ENCODE results near the gene TRIM25. TPM values are rescaled to one million over a fixed set of nuclear protein-coding genes. Genes with fewer than 3 reads are reported as not detected.
A peak's percentile ranks its signal among the peaks of the same experiment; 100 is the strongest.

The TRIM25 gene
- total and polyA plus RNA-seq, 4 experiments from 2014 or later, result 2.9 to 62.7 (median 33.4) TPM

DNA sequence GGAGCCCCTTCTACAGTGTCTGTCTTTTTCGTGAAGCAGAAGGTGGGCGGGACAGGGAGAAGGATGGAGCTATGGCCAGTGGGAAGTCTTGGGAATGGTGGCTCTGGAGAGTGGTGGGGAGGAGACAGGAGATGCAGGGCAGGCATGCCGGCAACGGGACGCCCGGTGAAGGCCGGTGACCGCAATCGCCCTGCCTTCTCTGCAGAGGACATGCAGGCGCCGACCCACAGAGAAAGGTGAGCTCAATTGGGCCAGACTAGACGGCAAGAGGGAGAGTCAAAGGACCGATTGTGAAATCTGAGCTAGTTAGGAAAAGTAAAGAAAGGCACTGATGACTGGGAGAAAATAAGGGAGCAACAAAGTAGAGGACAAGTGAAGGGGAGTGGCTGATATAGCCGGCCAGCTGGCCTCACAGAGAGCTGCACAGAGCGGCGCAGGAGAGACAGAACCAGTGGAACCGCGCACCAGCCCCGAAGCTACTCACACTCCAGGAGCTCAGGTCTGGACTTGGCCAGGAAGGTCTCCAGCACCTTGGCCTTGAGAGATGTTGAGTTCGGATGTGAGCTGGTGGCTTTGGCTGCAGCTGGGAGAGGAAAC, 18.9 kb downstream of the TRIM25 start:
- no peaks in the 10 kb centered on the region for H3K9me3 Mint-ChIP-seq
- peak overlapping the region in 1 of 7 donors; percentile 35 for H3K27ac Mint-ChIP-seq
- Histone ChIP-seq H3K4me1 (ENCODE audit: insufficient read depth, low read length) (no peaks in the 10 kb centered on the region), H3K27me3 (ENCODE audit: insufficient read depth, low read length) (no peaks in the 10 kb centered on the region), H3K27ac (ENCODE audit: low read depth, low read length) (no peak overlapping the region), H3K36me3 (ENCODE audit: insufficient read depth, low read length) (peaks cover 88% of the 10 kb centered on the region), H3K4me3 (ENCODE audit: low read length in 2 of 2) (no peak overlapping the region), H3K9me3 (ENCODE audit: control insufficient read depth in 1 of 2, low read length in 2 of 2) (no peaks in the 10 kb centered on the region)
- H3K27me3 Mint-ChIP-seq, result no peaks in the 10 kb centered on the region
- peaks cover 0 to 3% (median 0%) of the 10 kb centered on the region in 4 donors for H3K4me1 Mint-ChIP-seq
- no peak overlapping the region for H3K4me3 Mint-ChIP-seq
- CTCF ChIA-PET (ENCODE audit: partially characterized antibody), result interaction anchor here (1.2 to 7.1 kb wide), 2 partner anchors 11 to 46 kb away, joined by 3 to 53 read pairs; no protein-coding TSS in a partner anchor
- intact Hi-C loops (cut with micrococcal nuclease), result no loop called here
- POLR2A ChIA-PET (ENCODE audit: partially characterized antibody), result interaction anchor here (0.6 to 1.8 kb wide), 3 partner anchors 7 to 61 kb away, joined by 3 to 5 read pairs (median 3); partner anchors contain the start of genes C17orf67, DGKE and TRIM25
- H3K36me3 Mint-ChIP-seq, result peaks cover 70 to 91% of the 10 kb centered on the region in 2 donors
- no peak for DNase-seq

DNA sequence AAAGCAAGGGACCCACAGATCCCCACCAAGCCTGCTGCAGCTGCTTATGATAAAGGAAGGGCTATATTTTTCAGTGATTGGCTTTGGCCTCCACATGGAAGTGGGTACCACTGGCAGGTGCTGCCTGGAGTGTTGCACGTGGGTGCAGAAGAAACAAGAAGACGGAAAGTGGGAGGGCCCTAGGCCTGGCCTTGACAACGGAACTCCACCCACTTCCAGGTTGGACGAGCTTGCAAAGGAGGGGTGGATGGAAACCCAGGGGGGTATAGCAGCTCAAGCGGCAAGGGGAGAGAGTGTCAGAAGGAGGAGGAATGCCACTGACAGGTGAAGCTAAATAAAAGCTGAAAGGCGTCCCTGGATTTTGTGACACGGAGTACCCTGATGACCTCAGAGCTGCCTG, 20.3 kb downstream of the TRIM25 start:
- Histone ChIP-seq H3K36me3 (ENCODE audit: insufficient read depth, low read length) (peaks cover 77% of the 10 kb centered on the region), H3K9me3 (ENCODE audit: control insufficient read depth in 1 of 2, low read length in 2 of 2) (no peaks in the 10 kb centered on the region), H3K4me3 (ENCODE audit: low read length in 2 of 2) (no peak overlapping the region), H3K27ac (ENCODE audit: low read depth, low read length) (no peak overlapping the region), H3K27me3 (ENCODE audit: insufficient read depth, low read length) (no peaks in the 10 kb centered on the region), H3K4me1 (ENCODE audit: insufficient read depth, low read length) (no peaks in the 10 kb centered on the region)
- Mint-ChIP-seq H3K4me1 (peaks cover 0 to 3% (median 0%) of the 10 kb centered on the region in 4 donors), H3K27me3 (no peaks in the 10 kb centered on the region), H3K36me3 (peaks cover 74 to 91% of the 10 kb centered on the region in 2 donors), H3K9me3 (peaks cover 0 to 10% (median 3%) of the 10 kb centered on the region in 8 donors), H3K4me3 (no peak overlapping the region), H3K27ac (peak overlapping the region in 1 of 7 donors; percentile 74)
- DNase-seq, result no peak
- POLR2A ChIA-PET (ENCODE audit: partially characterized antibody), result interaction anchor here (1.8 kb wide), 1 partner anchor 9 kb away, joined by 5 read pairs; no protein-coding TSS in a partner anchor
- intact Hi-C loops (cut with micrococcal nuclease), result no loop called here
- CTCF ChIA-PET (ENCODE audit: partially characterized antibody), result interaction anchor here (1.0 to 7.1 kb wide), 4 partner anchors 45 to 74 kb away, joined by 3 to 53 read pairs (median 4); no protein-coding TSS in a partner anchor

DNA sequence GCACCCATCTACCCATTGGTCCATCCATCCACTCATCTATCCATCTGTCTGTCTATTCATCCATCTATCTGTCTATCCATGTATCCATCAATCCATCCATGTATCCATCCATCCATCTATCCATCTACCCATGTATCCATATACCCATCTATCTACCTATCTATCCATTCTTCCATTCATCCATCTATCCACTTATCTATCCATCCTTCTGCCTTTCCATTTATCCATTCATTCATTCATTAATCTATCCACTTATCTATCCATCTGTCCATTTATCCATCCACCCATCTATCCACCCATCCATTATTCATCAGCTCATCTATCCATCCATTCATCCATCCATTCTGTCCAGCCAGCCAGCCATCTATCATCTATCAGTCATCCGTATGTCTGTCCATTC, 21.5 kb downstream of the TRIM25 start:
- H3K9me3 Mint-ChIP-seq, result peaks cover 0 to 22% (median 7%) of the 10 kb centered on the region in 8 donors
- H3K4me3 Mint-ChIP-seq, result no peak overlapping the region
- H3K36me3 Mint-ChIP-seq, result peaks cover 76 to 88% of the 10 kb centered on the region in 2 donors
- H3K27me3 ChIP-seq (ENCODE audit: insufficient read depth, low read length), result no peaks in the 10 kb centered on the region
- H3K4me3 ChIP-seq (ENCODE audit: low read length in 2 of 2), result no peak overlapping the region
- ChIA-PET POLR2A (ENCODE audit: partially characterized antibody) (no interaction called here), CTCF (ENCODE audit: partially characterized antibody) (interaction anchor here (1.4 to 7.1 kb wide), 2 partner anchors 48 to 54 kb away, joined by 3 to 53 read pairs; no protein-coding TSS in a partner anchor)
- peak overlapping the region in 1 of 7 donors; percentile 13 for H3K27ac Mint-ChIP-seq
- DNase-seq, result no peak
- intact Hi-C loops (cut with micrococcal nuclease), result no loop called here
- no peaks in the 10 kb centered on the region for H3K27me3 Mint-ChIP-seq
- H3K36me3 ChIP-seq (ENCODE audit: insufficient read depth, low read length), result peaks cover 65% of the 10 kb centered on the region
- H3K9me3 ChIP-seq (ENCODE audit: control insufficient read depth in 1 of 2, low read length in 2 of 2), result peaks cover 0 to 5% of the 10 kb centered on the region in 2 donors
- no peaks in the 10 kb centered on the region for H3K4me1 ChIP-seq (ENCODE audit: insufficient read depth, low read length)
- peaks cover 0 to 3% (median 0%) of the 10 kb centered on the region in 4 donors for H3K4me1 Mint-ChIP-seq
- no peak overlapping the region for H3K27ac ChIP-seq (ENCODE audit: low read depth, low read length)

DNA sequence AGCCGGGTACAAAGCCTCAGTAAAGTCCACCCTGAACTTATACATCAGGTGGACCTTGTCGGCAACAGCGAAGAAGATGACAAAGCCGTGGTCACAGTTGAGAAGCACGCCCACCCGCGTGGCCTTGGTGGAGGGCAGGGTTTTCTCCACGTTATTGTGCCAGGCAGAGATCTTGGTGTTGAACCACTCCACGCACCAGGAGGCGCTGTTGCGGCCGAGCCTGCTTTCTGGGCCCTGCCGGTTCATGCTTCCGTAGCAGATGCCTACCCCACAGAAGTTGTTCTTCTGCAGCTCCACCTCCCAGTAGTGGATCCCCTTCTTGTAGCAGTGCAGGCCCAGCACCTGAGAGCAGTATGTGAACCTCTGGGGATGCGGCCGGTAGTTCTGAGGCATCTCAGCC, 22.1 kb downstream of the TRIM25 start:
- H3K27ac Mint-ChIP-seq, result peak overlapping the region in 1 of 7 donors; percentile 41
- CTCF ChIA-PET (ENCODE audit: partially characterized antibody), result interaction anchor here (1.4 to 7.1 kb wide), 3 partner anchors 18 to 54 kb away, joined by 3 to 53 read pairs (median 10); no protein-coding TSS in a partner anchor
- POLR2A ChIA-PET (ENCODE audit: partially characterized antibody), result interaction anchor here (1.1 to 2.0 kb wide), 2 partner anchors 22 to 57 kb away, joined by 3 to 5 read pairs; partner anchors contain the start of gene TRIM25

DNA sequence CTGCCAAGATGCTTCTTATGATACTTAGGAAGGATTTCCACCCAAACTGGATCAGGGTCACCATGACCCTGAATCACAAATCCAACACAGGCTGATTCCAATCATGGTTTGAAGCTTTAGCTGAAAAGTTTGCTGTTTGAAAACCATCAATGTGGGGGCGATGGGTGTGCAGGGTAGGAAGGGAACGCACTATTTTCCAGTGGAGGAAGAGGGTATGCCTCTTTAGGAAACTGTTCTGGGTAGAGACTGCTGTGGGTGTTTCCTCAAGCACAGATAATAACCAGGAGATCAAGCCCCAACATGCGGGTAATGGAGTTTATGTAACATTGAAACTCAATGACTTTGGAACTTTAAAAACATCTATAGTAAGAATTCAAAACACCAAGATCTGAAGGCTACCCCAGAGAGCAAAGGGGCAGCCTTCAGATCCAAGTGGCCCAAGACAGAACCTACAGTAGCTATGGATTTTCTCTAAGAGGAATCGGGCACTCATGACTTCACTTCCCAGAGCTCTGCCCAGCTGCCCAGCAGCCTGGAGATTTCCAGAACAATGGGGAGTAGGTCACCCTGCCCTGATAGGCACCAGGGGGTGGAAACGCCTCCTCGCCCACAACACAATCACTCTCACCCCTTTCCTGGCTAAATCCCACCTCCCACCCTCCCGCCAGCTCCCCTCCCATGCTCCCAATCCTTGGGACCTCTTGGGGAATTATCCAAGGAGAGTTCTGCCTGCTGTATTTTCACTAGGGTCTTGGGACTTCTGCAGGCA, 22.8 kb downstream of the TRIM25 start:
- DNase-seq, result no peak
- intact Hi-C loops (cut with micrococcal nuclease), result loop anchor here (1.0 kb wide), 1 partner anchor 49 kb away; no protein-coding TSS in a partner anchor
- peaks cover 87 to 90% of the 10 kb centered on the region in 2 donors for H3K36me3 Mint-ChIP-seq
- H3K4me3 Mint-ChIP-seq, result no peak overlapping the region
- ChIA-PET POLR2A (ENCODE audit: partially characterized antibody) (interaction anchor here (1.1 to 2.0 kb wide), 2 partner anchors 23 to 57 kb away, joined by 3 to 5 read pairs; partner anchors contain the start of gene TRIM25), CTCF (ENCODE audit: partially characterized antibody) (interaction anchor here (0.6 to 7.1 kb wide), 6 partner anchors 12 to 1323 kb away, joined by 3 to 53 read pairs (median 8); partner anchors contain the start of gene TRIM25)
- H3K4me1 ChIP-seq (ENCODE audit: insufficient read depth, low read length), result no peaks in the 10 kb centered on the region
- peaks cover 0 to 4% (median under 1%) of the 10 kb centered on the region in 4 donors for H3K4me1 Mint-ChIP-seq
- no peak overlapping the region for H3K4me3 ChIP-seq (ENCODE audit: low read length in 2 of 2)
- H3K9me3 Mint-ChIP-seq, result peaks cover 0 to 25% (median 10%) of the 10 kb centered on the region in 8 donors
- no peaks in the 10 kb centered on the region for H3K27me3 Mint-ChIP-seq
- H3K9me3 ChIP-seq (ENCODE audit: control insufficient read depth in 1 of 2, low read length in 2 of 2), result peaks cover 0 to 5% of the 10 kb centered on the region in 2 donors
- H3K27ac Mint-ChIP-seq, result peak overlapping the region in 1 of 7 donors; percentile 41
- no peak overlapping the region for H3K27ac ChIP-seq (ENCODE audit: low read depth, low read length)
- H3K27me3 ChIP-seq (ENCODE audit: insufficient read depth, low read length), result no peaks in the 10 kb centered on the region
- H3K36me3 ChIP-seq (ENCODE audit: insufficient read depth, low read length), result peaks cover 57% of the 10 kb centered on the region

More for the DNA sequence above, 22.1 kb downstream of the TRIM25 start:
- Histone ChIP-seq H3K27me3 (ENCODE audit: insufficient read depth, low read length) (no peaks in the 10 kb centered on the region), H3K4me1 (ENCODE audit: insufficient read depth, low read length) (no peaks in the 10 kb centered on the region), H3K4me3 (ENCODE audit: low read length in 2 of 2) (no peak overlapping the region), H3K36me3 (ENCODE audit: insufficient read depth, low read length) (peaks cover 59% of the 10 kb centered on the region), H3K27ac (ENCODE audit: low read depth, low read length) (no peak overlapping the region), H3K9me3 (ENCODE audit: control insufficient read depth in 1 of 2, low read length in 2 of 2) (peaks cover 0 to 5% of the 10 kb centered on the region in 2 donors)
- no peaks in the 10 kb centered on the region for H3K27me3 Mint-ChIP-seq
- no peak overlapping the region for H3K4me3 Mint-ChIP-seq
- H3K36me3 Mint-ChIP-seq, result peaks cover 82 to 89% of the 10 kb centered on the region in 2 donors
- H3K4me1 Mint-ChIP-seq, result peaks cover 0 to 3% (median 0%) of the 10 kb centered on the region in 4 donors
- DNase-seq, result peak; percentile 20 to 44 (median 33)
- intact Hi-C loops (cut with micrococcal nuclease), result loop anchor here (1.0 kb wide), 1 partner anchor 49 kb away; no protein-coding TSS in a partner anchor
- peaks cover 0 to 25% (median 10%) of the 10 kb centered on the region in 8 donors for H3K9me3 Mint-ChIP-seq

DNA sequence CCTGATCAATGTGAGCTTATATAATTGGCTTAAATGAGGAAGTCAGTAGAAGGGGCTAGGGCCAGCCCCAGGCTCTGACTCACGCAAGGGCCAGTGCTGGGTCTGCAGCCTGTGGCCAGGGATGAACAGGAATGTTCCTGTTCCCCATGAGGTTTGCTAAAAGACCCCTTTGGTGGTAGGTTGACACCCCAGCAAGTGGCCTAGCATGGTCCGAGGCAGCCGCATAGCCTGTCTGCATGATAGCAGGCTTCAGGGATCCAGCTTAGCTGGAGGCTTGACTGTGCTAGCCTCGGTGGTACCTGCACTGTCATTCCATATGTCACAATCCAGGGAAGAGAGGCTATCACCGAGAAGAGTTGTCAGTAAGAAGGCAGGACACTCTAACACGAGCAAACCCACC, 23.5 kb downstream of the TRIM25 start:
- POLR2A ChIA-PET (ENCODE audit: partially characterized antibody), result interaction anchor here (1.1 to 2.0 kb wide), 2 partner anchors 23 to 56 kb away, joined by 3 to 5 read pairs; partner anchors contain the start of gene TRIM25
- no peak overlapping the region for H3K27ac ChIP-seq (ENCODE audit: low read depth, low read length)

More for the DNA sequence above, 23.5 kb downstream of the TRIM25 start:
- CTCF ChIA-PET (ENCODE audit: partially characterized antibody), result interaction anchor here (1.1 to 7.1 kb wide), 5 partner anchors 11 to 50 kb away, joined by 3 to 53 read pairs (median 10); partner anchors contain the start of gene TRIM25
- no peaks in the 10 kb centered on the region for H3K27me3 ChIP-seq (ENCODE audit: insufficient read depth, low read length)
- Mint-ChIP-seq H3K27me3 (no peaks in the 10 kb centered on the region), H3K27ac (no peak overlapping the region), H3K9me3 (peaks cover 0 to 25% (median 10%) of the 10 kb centered on the region in 8 donors), H3K4me1 (peaks cover 0 to 4% (median under 1%) of the 10 kb centered on the region in 4 donors), H3K4me3 (no peak overlapping the region), H3K36me3 (peaks cover 81 to 83% of the 10 kb centered on the region in 2 donors)
- H3K9me3 ChIP-seq (ENCODE audit: control insufficient read depth in 1 of 2, low read length in 2 of 2), result peaks cover 0 to 5% of the 10 kb centered on the region in 2 donors
- intact Hi-C loops (cut with micrococcal nuclease), result no loop called here
- H3K4me3 ChIP-seq (ENCODE audit: low read length in 2 of 2), result no peak overlapping the region
- DNase-seq, result no peak
- peaks cover 50% of the 10 kb centered on the region for H3K36me3 ChIP-seq (ENCODE audit: insufficient read depth, low read length)
- no peaks in the 10 kb centered on the region for H3K4me1 ChIP-seq (ENCODE audit: insufficient read depth, low read length)
